PC-9 (cell line): Measurements from ENCODE around the gene ZNF484.

Experiments used
- CTCF ChIP-seq: fragments of 200-600 bp; sonication (generic); conservative IDR thresholded peaks from 2 replicates; pipeline ENCODE4 v1.6.1; 2017; ENCODE audit warnings: mixed run types, antibody characterized with exemption, mild to moderate bottlenecking, moderate library complexity
- EZH2 ChIP-seq: fragments of 200-600 bp; sonication (generic); IDR thresholded peaks from 2 replicates; pipeline ENCODE4 v1.8.0; 2017; ENCODE audit warnings: antibody characterized with exemption, low read depth

GRCh38 chr9:92860867-92861266 is 17.0 kb downstream of the ZNF484 start:
- TF ChIP-seq CTCF (no peak), EZH2 (no peak)
